Neural crest cell (in vitro differentiated cells): ENCODE results near the gene PTGDR. TPM values are rescaled to one million over a fixed set of nuclear protein-coding genes. Genes with fewer than 3 reads are reported as not detected.

Experiments
- DNase-seq: peaks from one replicate; pipeline ENCODE4 v3.0.0; 2021; ENCODE audit warnings: low read depth, mixed read lengths, low spot score
- H3K27ac Mint-ChIP-seq: one replicate; pipeline ENCODE4 v1.8.0; 2021; ENCODE audit warnings: mild to moderate bottlenecking, mixed read lengths; ENCODE audit not compliant: unreplicated experiment
- H3K27me3 Mint-ChIP-seq: 2 replicates; pipeline ENCODE4 v1.8.0; 2021; ENCODE audit warnings: low read depth, mild to moderate bottlenecking, mixed read lengths
- H3K36me3 Mint-ChIP-seq: 2 replicates; pipeline ENCODE4 v1.8.0; 2021; ENCODE audit warnings: low read depth, mild to moderate bottlenecking, mixed read lengths
- H3K4me1 Mint-ChIP-seq: 2 replicates; pipeline ENCODE4 v1.8.0; 2021; ENCODE audit warnings: mixed read lengths
- H3K4me3 Mint-ChIP-seq: one replicate; pipeline ENCODE4 v1.8.0; 2021; ENCODE audit warnings: mild to moderate bottlenecking, mixed read lengths
- H3K9me3 Mint-ChIP-seq: 2 replicates; pipeline ENCODE4 v1.8.0; 2021; ENCODE audit warnings: mixed read lengths
- CTCF ChIP-seq: fragments of 200-600 bp; sonication (generic); conservative IDR thresholded peaks from 2 replicates; pipeline ENCODE4 v1.5.0; 2021; ENCODE audit warnings: antibody characterized with exemption, mild to moderate bottlenecking
- total RNA-seq: library from RNA; stranded (reverse); gene quantifications from 2 replicates; pipeline ENCODE4 v1.2.1, GENCODE V29; 2021

Gene PTGDR
- total RNA-seq, 1 donor from 2014 or later: not detected

DNA sequence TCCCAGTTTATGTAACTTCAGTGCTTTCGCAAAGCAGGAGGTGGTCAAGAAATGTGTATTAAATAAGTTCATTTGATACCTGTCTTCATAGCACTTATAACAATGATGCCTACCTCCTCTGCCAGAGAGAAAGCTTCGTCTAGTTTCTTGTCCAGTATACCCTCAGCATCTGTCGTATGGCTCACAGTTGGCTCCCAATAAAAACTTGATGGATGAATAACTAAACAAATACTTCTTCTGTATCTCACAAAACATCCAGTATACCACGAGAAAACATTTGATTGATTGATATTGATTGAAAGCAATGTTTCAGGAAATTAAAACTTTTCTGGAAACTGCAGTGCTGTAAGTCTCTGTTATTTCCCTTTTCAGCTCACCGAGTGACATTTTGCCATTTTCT lies 26.9 kb upstream of the PTGDR start:
- Mint-ChIP-seq H3K4me3 (no peak overlapping the region), H3K36me3 (no peaks in the 10 kb centered on the region), H3K9me3 (peaks cover under 1% of the 10 kb centered on the region), H3K27me3 (peaks cover 19% of the 10 kb centered on the region), H3K27ac (no peak overlapping the region), H3K4me1 (no peaks in the 10 kb centered on the region)
- TF ChIP-seq CTCF: no peak
- no peak for DNase-seq

GRCh38 chr14:52241087-52241793 lies 26.3 kb upstream of the PTGDR start:
- no peak for TF ChIP-seq CTCF
- Mint-ChIP-seq H3K4me3 (no peak overlapping the region), H3K9me3 (peaks cover 4% of the 10 kb centered on the region), H3K27me3 (peaks cover 19% of the 10 kb centered on the region), H3K27ac (no peak overlapping the region), H3K4me1 (no peaks in the 10 kb centered on the region), H3K36me3 (no peaks in the 10 kb centered on the region)
- no peak for DNase-seq

DNA sequence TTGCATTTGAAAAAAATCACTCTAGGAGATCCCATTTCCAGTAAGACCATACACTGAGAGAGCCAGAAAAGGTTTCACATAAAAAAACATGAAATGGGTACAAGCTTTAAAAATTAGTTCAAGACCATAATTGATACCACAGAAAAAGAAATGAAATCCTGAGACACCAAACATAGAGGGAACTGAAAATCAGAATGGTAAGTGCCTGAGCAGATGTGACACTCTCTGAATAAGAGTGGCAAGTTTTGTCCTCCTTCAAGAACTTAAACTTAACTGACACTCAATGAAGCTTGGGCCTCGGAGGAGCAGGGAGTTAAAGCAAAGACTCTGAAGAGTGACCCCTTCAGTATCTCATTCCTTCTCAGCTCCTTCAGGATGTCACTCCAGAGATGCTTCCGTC lies 23.2 kb upstream of the PTGDR start:
- Mint-ChIP-seq H3K27ac (no peak overlapping the region), H3K9me3 (peaks cover 4% of the 10 kb centered on the region), H3K27me3 (peaks cover 16% of the 10 kb centered on the region), H3K4me1 (no peaks in the 10 kb centered on the region), H3K36me3 (no peaks in the 10 kb centered on the region), H3K4me3 (no peak overlapping the region)
- no peak for TF ChIP-seq CTCF
- DNase-seq: no peak

- TF ChIP-seq CTCF: no peak
- Mint-ChIP-seq H3K36me3 (no peaks in the 10 kb centered on the region), H3K4me3 (no peak overlapping the region), H3K4me1 (no peaks in the 10 kb centered on the region), H3K9me3 (peaks cover 4% of the 10 kb centered on the region), H3K27me3 (peaks cover 15% of the 10 kb centered on the region), H3K27ac (no peak overlapping the region)
- DNase-seq: no peak
Observed at GRCh38 chr14:52244997-52245396, 22.5 kb upstream of the PTGDR start.

DNA sequence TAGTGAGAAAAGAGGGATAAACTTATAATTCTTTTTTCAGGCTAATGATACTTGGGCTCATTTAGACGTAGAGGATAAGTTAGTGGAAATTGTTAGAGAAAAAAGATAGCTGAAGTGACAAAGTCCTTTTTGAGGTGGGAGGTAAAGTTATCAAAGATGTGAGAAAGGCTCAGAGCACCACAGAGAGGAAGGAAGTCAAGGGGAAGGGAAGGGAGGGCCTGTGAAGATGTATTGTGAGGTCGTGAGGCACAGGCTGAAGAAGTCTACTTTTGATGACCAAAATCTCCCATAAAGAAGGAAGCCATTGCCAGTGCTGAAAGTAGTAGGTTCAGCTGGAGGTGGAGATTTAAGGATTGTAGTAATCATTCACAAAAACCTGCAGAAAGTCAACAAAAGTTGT lies 19.4 kb upstream of the PTGDR start:
- Mint-ChIP-seq H3K27ac (no peak overlapping the region), H3K4me3 (no peak overlapping the region), H3K4me1 (no peaks in the 10 kb centered on the region), H3K27me3 (peaks cover 9% of the 10 kb centered on the region), H3K9me3 (peaks cover 4% of the 10 kb centered on the region), H3K36me3 (no peaks in the 10 kb centered on the region)
- no peak for DNase-seq
- TF ChIP-seq CTCF: no peak
